ENCODE data around the gene WBP1L.

WBP1L gene

DNA sequence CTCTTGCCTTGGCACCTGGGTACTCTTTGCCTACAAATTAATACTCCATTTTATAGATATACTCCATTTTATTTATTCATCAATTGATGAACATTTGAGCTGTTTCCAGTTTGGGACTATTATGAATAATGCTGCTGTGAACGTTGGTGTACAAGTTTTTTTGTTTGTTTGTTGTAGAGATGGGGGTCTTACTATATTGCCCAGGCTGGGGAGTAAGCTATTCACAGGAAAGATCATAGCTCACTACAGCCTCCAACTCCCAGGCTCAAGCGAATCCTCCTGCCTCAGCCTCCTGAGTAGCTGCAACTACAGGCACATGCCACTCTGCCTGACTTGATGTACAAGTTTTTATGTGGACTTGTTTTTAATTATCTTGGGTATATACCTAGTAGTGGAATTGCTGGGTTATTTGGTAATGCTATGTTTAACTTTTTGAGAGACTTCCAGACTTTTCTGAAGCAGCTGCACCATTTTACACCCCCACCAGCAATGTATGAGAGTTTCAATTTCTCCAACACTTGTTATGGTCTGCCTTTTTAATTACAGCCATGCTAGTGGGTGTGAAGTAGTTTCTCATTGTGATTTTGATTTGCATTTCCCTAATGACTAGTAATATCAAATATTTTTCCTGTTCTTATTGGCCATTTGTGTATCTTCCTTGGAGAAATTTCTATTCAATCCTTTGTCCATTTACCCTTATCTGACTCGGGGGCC is 15.9 kb downstream of the WBP1L start:
- DNase-seq = no peak

- no peak for DNase-seq
Observed at GRCh38 chr10:102761981-102762380, 18.2 kb downstream of the WBP1L start.

- no peak for DNase-seq
Observed at GRCh38 chr10:102762401-102763015, 18.8 kb downstream of the WBP1L start.

DNA sequence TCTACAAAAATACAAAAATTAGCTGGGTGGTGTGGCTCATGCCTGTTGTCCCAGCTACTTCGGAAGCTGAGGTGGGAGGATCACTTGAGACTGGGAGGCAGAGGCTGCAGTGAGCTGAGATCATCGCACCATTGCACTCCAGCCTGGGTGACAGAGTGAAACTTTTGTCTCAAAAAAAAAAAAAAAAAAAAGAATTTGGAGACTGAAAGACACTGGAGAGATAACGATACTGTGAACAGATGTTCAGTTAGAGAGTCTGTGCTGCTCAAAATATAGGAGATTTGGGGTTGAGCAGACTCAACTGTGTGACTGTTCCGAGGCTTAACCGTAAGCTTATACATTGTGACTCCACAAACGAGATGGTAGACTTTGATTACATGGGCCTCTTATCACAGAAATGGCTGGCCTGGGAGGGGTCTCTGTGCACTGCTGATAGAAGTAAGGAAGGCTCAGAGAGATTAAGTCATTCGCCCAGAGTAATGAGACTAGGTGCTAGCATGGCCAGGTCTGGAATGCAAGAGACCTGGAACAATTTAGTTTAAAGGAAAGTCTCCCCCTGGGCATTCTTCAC is 19.4 kb downstream of the WBP1L start:
- DNase-seq = no peak

DNA sequence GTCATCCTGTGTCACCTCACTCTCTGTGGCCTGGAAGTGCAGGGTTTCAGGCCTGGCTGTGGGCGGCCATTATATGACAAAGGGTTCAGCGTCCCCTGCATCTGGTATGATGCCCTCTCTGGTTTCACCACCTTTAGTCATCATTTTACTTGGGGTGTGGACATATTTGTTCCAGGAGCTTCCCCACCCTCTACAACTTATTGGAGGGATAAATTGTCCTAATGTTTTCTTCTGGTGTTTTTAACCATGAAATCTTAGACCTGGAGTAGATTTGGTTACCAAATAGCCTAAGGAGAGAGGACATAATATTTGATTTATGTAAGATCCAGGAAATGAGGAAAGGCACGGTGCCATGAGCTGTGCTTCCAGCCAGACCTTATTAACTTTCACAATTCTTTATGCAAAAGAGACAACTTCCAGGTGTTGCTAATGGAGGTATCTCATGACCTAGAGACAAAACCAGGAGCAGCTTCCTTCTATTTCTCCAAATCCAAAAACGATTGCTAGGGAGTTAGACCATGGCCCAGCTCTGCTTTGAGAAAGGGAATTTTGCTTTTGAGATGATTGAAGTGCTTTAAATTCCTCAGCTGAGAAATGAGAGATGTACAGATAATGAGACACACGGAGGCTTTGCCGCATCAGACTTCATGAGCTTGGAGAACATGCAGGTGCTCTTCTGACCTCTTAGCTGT is 20.9 kb downstream of the WBP1L start:
- no peak for DNase-seq

DNA sequence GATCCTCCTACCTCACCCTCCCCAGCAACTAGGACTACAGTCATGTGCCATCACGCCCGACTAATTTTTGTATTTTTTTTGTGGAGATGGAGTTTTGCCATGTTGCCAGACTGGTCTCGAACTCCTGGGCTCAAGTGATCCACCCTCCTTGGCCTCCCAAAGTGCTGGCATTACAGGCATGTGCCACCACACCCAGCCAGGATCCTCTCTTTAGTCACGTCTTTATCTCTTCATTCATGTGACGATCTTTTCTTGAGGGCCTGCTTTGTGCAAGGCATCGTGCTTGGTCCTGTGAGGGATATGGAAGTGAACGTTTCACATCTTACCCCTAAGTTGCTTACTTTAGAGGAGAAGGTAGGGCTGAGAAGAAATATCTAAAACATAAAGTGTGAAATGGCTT is 21.6 kb downstream of the WBP1L start:
- no peak for DNase-seq

DNA sequence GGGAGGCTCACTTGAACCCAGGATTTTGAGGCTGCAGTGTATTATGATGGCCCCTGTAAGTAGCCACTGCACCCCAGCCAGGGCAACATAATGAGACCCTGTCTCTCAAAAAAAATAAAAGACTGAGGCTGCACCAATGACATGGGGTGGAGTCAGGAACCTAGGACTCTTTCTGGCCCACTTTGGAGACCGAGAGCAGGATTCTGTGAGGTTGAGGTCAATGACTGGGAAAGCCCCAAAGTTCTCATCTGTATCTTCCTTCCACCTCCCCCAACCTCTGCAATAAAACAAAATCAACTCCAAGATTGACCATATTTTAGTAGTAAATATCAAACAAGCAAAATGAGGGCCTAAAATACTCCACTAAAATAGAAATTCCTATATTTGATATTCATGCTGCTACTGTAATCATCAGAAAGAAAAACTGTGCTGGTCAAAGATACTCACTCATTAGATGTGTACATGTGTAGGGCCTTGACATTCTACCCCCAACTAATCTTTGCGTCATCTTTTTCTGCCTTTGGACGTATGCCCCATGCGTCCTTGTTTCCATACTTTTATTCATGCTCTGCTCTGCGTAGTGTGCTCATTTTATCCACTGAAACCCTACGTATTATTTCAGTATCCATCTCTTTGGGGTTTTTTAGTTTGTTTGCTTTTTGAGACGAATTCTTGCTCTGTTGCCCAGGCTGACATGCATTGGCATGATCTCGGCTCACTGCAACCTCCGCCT is 23.8 kb downstream of the WBP1L start:
- DNase-seq = no peak

DNA sequence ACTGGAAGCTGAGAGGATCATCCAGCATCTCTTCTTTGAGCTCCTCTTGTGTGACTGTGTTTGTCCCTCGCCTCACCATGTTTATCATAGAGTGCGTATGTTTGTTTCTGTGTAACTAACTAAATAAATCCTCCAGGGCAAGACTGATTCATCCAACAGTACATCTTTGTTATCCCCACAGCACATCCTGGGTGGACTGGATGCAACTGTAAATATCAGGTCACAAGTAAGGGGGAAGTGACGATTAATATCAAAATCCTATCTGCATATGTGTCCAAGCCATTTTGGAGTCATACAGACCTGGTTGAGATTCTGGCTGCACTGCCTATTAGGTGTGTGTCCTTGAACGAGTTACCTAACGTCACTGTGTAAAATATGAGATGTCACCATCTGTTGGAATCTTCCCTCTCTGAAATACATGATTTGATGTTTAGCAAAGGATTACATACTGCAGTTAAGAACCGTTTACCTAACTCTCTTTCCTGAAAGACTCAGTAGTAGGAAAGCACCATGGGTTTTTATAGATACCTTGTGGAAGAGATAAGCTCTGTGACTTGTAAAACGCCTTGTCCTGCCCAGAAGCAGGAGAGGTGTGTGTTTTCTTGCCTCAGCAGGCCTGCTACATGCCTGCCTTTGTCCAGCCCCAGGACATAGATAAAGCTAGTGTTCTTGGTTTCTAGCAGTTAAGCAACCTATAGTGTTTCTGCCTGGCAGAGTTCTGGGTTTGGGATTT is 25.8 kb downstream of the WBP1L start:
- no peak for DNase-seq

DNA sequence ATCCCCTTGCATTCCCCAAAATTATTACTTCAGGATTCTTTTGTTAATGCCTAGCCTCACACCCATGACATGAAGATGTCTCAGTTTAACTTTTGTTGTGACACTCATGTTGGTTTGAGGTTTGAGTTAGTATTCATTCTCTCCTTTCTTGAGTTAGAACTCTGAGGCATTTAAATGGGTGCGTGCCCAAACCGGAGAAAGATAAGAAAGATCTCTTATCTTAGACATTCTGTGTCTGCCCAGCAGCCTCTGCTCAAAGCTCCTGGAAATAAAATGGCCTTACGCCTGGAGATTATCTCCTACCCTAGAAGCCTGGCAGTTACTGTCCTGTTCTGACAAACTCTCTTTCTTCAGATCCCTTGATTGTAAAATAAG is 26.3 kb downstream of the WBP1L start:
- no peak for DNase-seq

- DNase-seq = no peak
Observed at GRCh38 chr10:102770792-102771191, 27.0 kb downstream of the WBP1L start.

GRCh38 chr10:102773320-102773719 is 29.6 kb downstream of the WBP1L start:
- no peak for DNase-seq

- DNase-seq = no peak
Observed at GRCh38 chr10:102773986-102774385, 30.2 kb downstream of the WBP1L start.

GRCh38 chr10:102775201-102775934 is 31.6 kb downstream of the WBP1L start:
- no peak for DNase-seq

DNA sequence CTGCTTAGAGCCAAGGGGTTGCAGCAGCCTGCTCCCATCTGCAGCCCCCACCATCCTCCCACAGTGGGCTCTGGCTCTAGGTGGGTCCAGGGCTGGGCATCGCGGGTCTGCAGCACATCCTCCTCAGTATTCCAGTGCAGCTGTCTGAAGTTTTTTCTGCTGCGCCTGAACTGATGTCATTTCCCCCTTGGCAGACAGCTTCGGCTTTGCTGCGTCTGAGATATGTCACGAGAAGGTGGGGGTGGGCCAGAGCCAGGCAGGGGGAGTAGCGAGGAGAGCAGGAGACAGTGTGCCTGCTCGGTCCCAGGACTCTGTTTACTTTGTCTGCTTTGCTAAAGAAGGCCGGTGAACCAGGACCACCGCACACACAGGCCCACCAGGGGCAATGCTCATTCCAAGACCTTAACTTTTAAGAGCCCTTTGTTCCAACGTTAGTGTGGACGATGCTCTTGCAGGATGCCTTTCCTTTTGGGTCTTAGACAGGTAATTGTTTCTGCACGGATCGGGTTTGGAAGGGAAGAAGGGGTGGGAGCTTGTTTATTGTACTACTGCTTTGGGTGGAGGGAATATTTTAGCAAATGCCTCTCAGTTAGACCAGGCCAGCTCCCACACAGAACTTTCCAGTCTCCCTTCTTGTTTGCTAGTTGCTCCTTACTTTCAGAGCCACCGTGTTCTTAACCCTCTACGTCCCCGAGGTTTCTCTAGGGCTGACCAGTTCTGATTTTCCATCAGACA is 32.4 kb downstream of the WBP1L start:
- DNase-seq = peak in 1 of 2 experiments; percentile 4

DNA sequence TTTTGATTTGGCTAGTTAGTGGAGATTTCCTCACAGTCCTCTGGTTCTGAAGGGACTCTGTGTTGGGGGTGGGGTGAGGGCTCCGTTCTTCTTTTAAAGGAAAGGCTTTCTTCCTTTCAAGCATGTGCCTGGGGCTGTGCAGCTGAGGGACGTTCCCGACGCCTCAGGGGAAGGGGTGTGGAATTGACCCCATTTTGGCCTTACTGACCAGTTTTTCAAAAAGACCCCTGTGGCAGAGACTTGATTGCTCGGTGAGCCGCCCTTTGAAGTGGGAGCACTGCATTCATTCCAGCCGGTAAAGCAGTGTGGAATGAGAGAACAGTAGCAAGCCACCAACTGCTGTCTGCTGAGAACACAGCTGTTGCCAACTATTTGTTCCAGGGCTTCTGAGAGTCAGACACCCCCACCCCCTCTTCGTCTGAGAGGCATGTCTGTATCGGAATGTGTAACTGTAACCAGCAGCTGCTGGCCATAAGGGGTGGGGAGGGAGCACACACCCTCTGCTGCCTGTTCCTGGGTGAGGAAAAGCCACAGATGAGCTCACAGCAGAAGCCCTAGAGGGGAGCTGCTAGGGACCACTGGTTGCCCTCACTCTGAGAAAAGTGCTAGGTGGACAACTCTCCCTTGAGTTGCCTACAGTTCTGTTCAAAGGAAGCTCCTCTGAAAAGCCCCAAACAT is 33.2 kb downstream of the WBP1L start:
- no peak for DNase-seq

- DNase-seq = no peak
Observed at GRCh38 chr10:102777711-102778453, 34.1 kb downstream of the WBP1L start.

DNA sequence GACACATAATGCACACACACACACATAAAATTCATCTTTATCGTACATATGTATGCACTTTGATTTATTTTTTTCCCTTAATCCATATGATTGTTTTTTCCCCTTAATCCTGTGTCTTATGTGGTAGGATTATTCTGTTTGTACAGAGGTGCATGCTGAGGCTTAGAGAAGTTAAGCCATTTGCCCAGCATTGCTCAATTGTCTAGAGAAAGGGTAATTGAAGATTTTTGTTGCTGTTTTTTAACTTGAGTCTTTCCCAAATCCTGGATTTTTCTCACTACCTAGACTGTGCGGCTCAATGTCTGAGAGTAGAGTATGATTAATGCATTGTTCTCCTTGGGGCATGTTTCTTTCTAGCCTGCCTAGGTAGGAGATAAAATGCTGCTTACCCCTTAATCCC is 35.0 kb downstream of the WBP1L start:
- DNase-seq = no peak

- no peak for DNase-seq
Observed at GRCh38 chr10:102779680-102780526, 36.2 kb downstream of the WBP1L start.

GRCh38 chr10:102780527-102780808 is 36.7 kb downstream of the WBP1L start:
- no peak for DNase-seq
